Activated CD8-positive, alpha-beta T cell treated with anti-CD3 and anti-CD28 coated beads for 36 hours (primary cell): Measurements from ENCODE around the gene IL10RA. TPM values are rescaled to one million over a fixed set of nuclear protein-coding genes. Genes with fewer than 3 reads are reported as not detected.

ENCODE experiments used
- ATAC-seq: fragments of 200-7000 bp; cut with Tn5 transposase; one replicate; pipeline ENCODE4 v1.10.0; 2021; ENCODE audit warnings: mild to moderate bottlenecking, moderate library complexity
- CTCF ChIA-PET: fragments of 350-600 bp; sonication (Branson Sonifier 250); formaldehyde crosslinking; loops from one replicate; lab custom pipeline; 2021; ENCODE audit warnings: antibody characterized with exemption; lab: Charles Lee
- POLR2A ChIA-PET: fragments of 350-600 bp; sonication (Branson Sonifier 250); formaldehyde crosslinking; loops from one replicate; lab custom pipeline; 2021; ENCODE audit warnings: antibody characterized with exemption; lab: Charles Lee
- DNase-seq: peaks from one replicate; pipeline ENCODE4 v3.0.0-alpha.2; 2020
- H3K27ac Mint-ChIP-seq: one replicate; pipeline ENCODE4 v1.8.0; 2021; ENCODE audit warnings: mild to moderate bottlenecking, mixed read lengths
- H3K27me3 Mint-ChIP-seq: one replicate; pipeline ENCODE4 v1.8.0; 2021; ENCODE audit warnings: mixed read lengths
- H3K36me3 Mint-ChIP-seq: one replicate; pipeline ENCODE4 v1.8.0; 2021; ENCODE audit warnings: low read depth, mixed read lengths
- H3K4me1 Mint-ChIP-seq: one replicate; pipeline ENCODE4 v1.8.0; 2021; ENCODE audit warnings: low read depth, mixed read lengths
- H3K4me3 Mint-ChIP-seq: one replicate; pipeline ENCODE4 v1.8.0; 2021; ENCODE audit warnings: mild to moderate bottlenecking, moderate library complexity, mixed read lengths
- H3K9me3 Mint-ChIP-seq: one replicate; pipeline ENCODE4 v1.8.0; 2021; ENCODE audit warnings: mixed read lengths
- CTCF ChIP-seq: fragments of 200-600 bp; IDR thresholded peaks from one replicate; pipeline ENCODE4 v1.8.0; 2022; ENCODE audit warnings: antibody characterized with exemption, mild to moderate bottlenecking
- intact Hi-C: fragments of 100-400 bp; cut with micrococcal nuclease; formaldehyde crosslinking; loops from one replicate; pipeline ENCODE4 v1.10.0; 2022
- total RNA-seq, 2 experiments: library from RNA; stranded (reverse); gene quantifications; one replicate each; pipeline ENCODE4 v1.2.3, GENCODE V29; 2021

Gene IL10RA
- total RNA-seq, 2 experiments from 2014 or later = 73.3 to 80.9 TPM

GRCh38 chr11:118014022-118014421 is 27.8 kb downstream of the IL10RA start:
- H3K27ac Mint-ChIP-seq = peak overlapping the region; percentile 35
- H3K36me3 Mint-ChIP-seq = peaks cover 32% of the 10 kb centered on the region
- ATAC-seq (no peak), DNase-seq (no peak)
- CTCF ChIA-PET = interaction anchor here (1.0 to 3.4 kb wide), 3 partner anchors 39 to 68 kb away, joined by 3 to 26 read pairs (median 3); no protein-coding TSS in a partner anchor
- TF ChIP-seq CTCF = no peak
- POLR2A ChIA-PET = interaction anchor here (0.6 to 33.1 kb wide), 5 partner anchors 13 to 54 kb away, joined by 3 to 710 read pairs (median 9); partner anchors contain the start of gene IL10RA
- H3K9me3 Mint-ChIP-seq = peaks cover 28% of the 10 kb centered on the region
- no peaks in the 10 kb centered on the region for H3K27me3 Mint-ChIP-seq
- no peak overlapping the region for H3K4me3 Mint-ChIP-seq
- H3K4me1 Mint-ChIP-seq = peaks cover 82% of the 10 kb centered on the region
- intact Hi-C loops = no loop called here

- no peak for TF ChIP-seq CTCF
- H3K36me3 Mint-ChIP-seq = peaks cover 32% of the 10 kb centered on the region
- H3K4me3 Mint-ChIP-seq = peak overlapping the region; percentile 4
- H3K4me1 Mint-ChIP-seq = peaks cover 68% of the 10 kb centered on the region
- peak; percentile 67 for DNase-seq
- intact Hi-C loops = no loop called here
- no peaks in the 10 kb centered on the region for H3K27me3 Mint-ChIP-seq
- H3K27ac Mint-ChIP-seq = peak overlapping the region; percentile 76
- CTCF ChIA-PET = interaction anchor here (0.6 to 3.4 kb wide), 8 partner anchors 8 to 280 kb away, joined by 3 to 26 read pairs (median 8); no protein-coding TSS in a partner anchor
- peaks cover 38% of the 10 kb centered on the region for H3K9me3 Mint-ChIP-seq
- ATAC-seq = peak; percentile 62
- POLR2A ChIA-PET = interaction anchor here (0.8 to 33.1 kb wide), 8 partner anchors 10 to 36 kb away, joined by 3 to 710 read pairs (median 10); partner anchors contain the start of gene IL10RA
Measured at GRCh38 chr11:118015385-118015841, 29.2 kb downstream of the IL10RA start.

- peaks cover 41% of the 10 kb centered on the region for H3K9me3 Mint-ChIP-seq
Measured at GRCh38 chr11:118016104-118016503, 29.9 kb downstream of the IL10RA start.

GRCh38 chr11:118017111-118017510 is 30.9 kb downstream of the IL10RA start:
- ATAC-seq = no peak
- POLR2A ChIA-PET = interaction anchor here (0.6 to 33.1 kb wide), 4 partner anchors 13 to 33 kb away, joined by 3 to 710 read pairs (median 26); partner anchors contain the start of gene IL10RA
- peak overlapping the region; percentile 60 for H3K27ac Mint-ChIP-seq
- H3K36me3 Mint-ChIP-seq = peaks cover 34% of the 10 kb centered on the region
- DNase-seq = no peak
- H3K4me3 Mint-ChIP-seq = no peak overlapping the region
- TF ChIP-seq CTCF = no peak
- intact Hi-C loops = no loop called here
- H3K4me1 Mint-ChIP-seq = peaks cover 54% of the 10 kb centered on the region
- CTCF ChIA-PET = interaction anchor here (1.6 kb wide), 1 partner anchor 10 kb away, joined by 5 read pairs; no protein-coding TSS in a partner anchor
- no peaks in the 10 kb centered on the region for H3K27me3 Mint-ChIP-seq
- peaks cover 43% of the 10 kb centered on the region for H3K9me3 Mint-ChIP-seq

More at GRCh38 chr11:118016104-118016503, 29.9 kb downstream of the IL10RA start:
- Mint-ChIP-seq H3K4me3 (no peak overlapping the region), H3K27me3 (no peaks in the 10 kb centered on the region), H3K27ac (peak overlapping the region; percentile 76), H3K4me1 (peaks cover 61% of the 10 kb centered on the region), H3K36me3 (peaks cover 32% of the 10 kb centered on the region)
- DNase-seq (no peak), ATAC-seq (peak; percentile 7)
- intact Hi-C loops = no loop called here
- ChIA-PET CTCF (interaction anchor here (0.6 to 3.4 kb wide), 7 partner anchors 9 to 172 kb away, joined by 3 to 26 read pairs (median 10); no protein-coding TSS in a partner anchor), POLR2A (interaction anchor here (0.5 to 33.1 kb wide), 7 partner anchors 11 to 35 kb away, joined by 3 to 710 read pairs (median 15); partner anchors contain the start of gene IL10RA)
- TF ChIP-seq CTCF = no peak
